Neuronal stem cell (in vitro differentiated cells): Measurements from ENCODE around the gene CELSR3.
A peak's percentile ranks its signal among the peaks of the same experiment; 100 is the strongest.

Experiments
- DNase-seq: peaks from one replicate; pipeline ENCODE4 v3.0.0-alpha.2; 2013; ENCODE audit warnings: low spot score
- H2AFZ ChIP-seq: one replicate; pipeline ENCODE4 v1.6.1; 2013; ENCODE audit warnings: mild to moderate bottlenecking, low read length, inconsistent platforms
- H2AK5ac ChIP-seq: 2 replicates; pipeline ENCODE4 v1.6.1; 2013; ENCODE audit warnings: low read depth, mild to moderate bottlenecking, inconsistent platforms, low read length, moderate library complexity, mixed read lengths
- H2BK120ac ChIP-seq: 2 replicates; pipeline ENCODE4 v1.6.1; 2013; ENCODE audit warnings: low read depth, mild to moderate bottlenecking, inconsistent platforms, low read length, moderate library complexity, mixed read lengths
- H2BK12ac ChIP-seq: one replicate; pipeline ENCODE4 v1.6.1; 2013; ENCODE audit warnings: low read length, inconsistent platforms
- H2BK15ac ChIP-seq: 2 replicates; pipeline ENCODE4 v1.6.1; 2013; ENCODE audit warnings: mild to moderate bottlenecking, low read length, inconsistent platforms, mixed read lengths
- H2BK5ac ChIP-seq: one replicate; pipeline ENCODE4 v1.6.1; 2013; ENCODE audit warnings: inconsistent platforms, mild to moderate bottlenecking, low read length, moderate library complexity
- H3K14ac ChIP-seq: one replicate; pipeline ENCODE4 v1.6.1; 2013; ENCODE audit warnings: low read length, inconsistent platforms
- H3K18ac ChIP-seq: 2 replicates; pipeline ENCODE4 v1.6.1; 2013; ENCODE audit warnings: low read length, inconsistent platforms
- H3K23ac ChIP-seq: 2 replicates; pipeline ENCODE4 v1.6.1; 2013; ENCODE audit warnings: low read depth, mild to moderate bottlenecking, mixed read lengths, low read length, inconsistent platforms; ENCODE audit not compliant: poor library complexity
- H3K27ac ChIP-seq: replicated peaks from 3 replicates; pipeline ENCODE4 v1.5.1; 2013; ENCODE audit warnings: low read length, inconsistent platforms
- H3K27me3 ChIP-seq, 3 experiments: 2 replicates each; pipeline ENCODE4 v1.6.1; 2013; ENCODE audit warnings: low read length in 3 of 3, mild to moderate bottlenecking in 2 of 3, inconsistent platforms in 1 of 3, low read depth in 1 of 3, mixed read lengths in 1 of 3, moderate library complexity in 1 of 3; ENCODE audit not compliant: control insufficient read depth in 3 of 3, insufficient read depth in 3 of 3
- H3K36me3 ChIP-seq, 2 donors: replicated peaks in 1 of 2; 2 replicates each; pipeline ENCODE4 v1.6.1; 2013; ENCODE audit warnings: low read length in 2 of 2; ENCODE audit not compliant: control insufficient read depth in 2 of 2, insufficient read depth in 2 of 2
- H3K4ac ChIP-seq: 2 replicates; pipeline ENCODE4 v1.6.1; 2013; ENCODE audit warnings: inconsistent platforms, mild to moderate bottlenecking, low read length, moderate library complexity
- H3K4me1 ChIP-seq, 2 donors: 1 replicate in 1 of 2; 2 replicates in 1 of 2; pipeline ENCODE4 v1.6.1; 2013; ENCODE audit warnings: low read length in 2 of 2, low read depth in 1 of 2; ENCODE audit not compliant: control insufficient read depth in 2 of 2, insufficient read depth in 1 of 2
- H3K4me2 ChIP-seq: one replicate; pipeline ENCODE4 v1.6.1; 2013; ENCODE audit warnings: mild to moderate bottlenecking, low read length, inconsistent platforms; ENCODE audit not compliant: insufficient read depth, poor library complexity, severe bottlenecking
- H3K4me3 ChIP-seq, 2 donors: 2 replicates each; pipeline ENCODE4 v1.5.1; 2013; ENCODE audit warnings: low read length in 2 of 2, mild to moderate bottlenecking in 2 of 2, inconsistent platforms in 1 of 2, moderate library complexity in 1 of 2
- H3K79me1 ChIP-seq: one replicate; pipeline ENCODE4 v1.6.1; 2013; ENCODE audit warnings: low read depth, mild to moderate bottlenecking, inconsistent platforms, low read length, moderate library complexity
- H3K9ac ChIP-seq: one replicate; pipeline ENCODE4 v1.6.1; 2013; ENCODE audit warnings: mild to moderate bottlenecking, low read depth, low read length, inconsistent platforms; ENCODE audit not compliant: poor library complexity
- H3K9me3 ChIP-seq, 2 donors: replicated peaks in 1 of 2; 2 replicates each; pipeline versions ENCODE3 to v1.6.1; 2013; ENCODE audit warnings: low read length in 2 of 2, mild to moderate bottlenecking in 2 of 2, inconsistent platforms in 1 of 2, low read depth in 1 of 2, mixed read lengths in 1 of 2, moderate library complexity in 1 of 2; ENCODE audit not compliant: control insufficient read depth in 2 of 2, insufficient read depth in 1 of 2
- H4K8ac ChIP-seq: one replicate; pipeline ENCODE4 v1.6.1; 2013; ENCODE audit warnings: low read depth, mild to moderate bottlenecking, inconsistent platforms, low read length, moderate library complexity
- H4K91ac ChIP-seq: one replicate; pipeline ENCODE4 v1.6.1; 2013; ENCODE audit warnings: low read length, low read depth, mild to moderate bottlenecking, inconsistent platforms; ENCODE audit not compliant: poor library complexity
- WGBS, 2 donors: extraction: QIAGEN DNeasy Blood & Tissue Kit; methylation state at CpG; one replicate each; pipeline ENCODE4 v1.1.7; 2013; ENCODE audit warnings: missing lambda C conversion rate in 2 of 2, mixed read lengths in 1 of 2; ENCODE audit not compliant: insufficient read length in 2 of 2, insufficient replicate concordance in 1 of 2; ENCODE audit errors: extremely low coverage in 2 of 2; 5-methylcytosine and 5-hydroxymethylcytosine counted together

Gene CELSR3

DNA sequence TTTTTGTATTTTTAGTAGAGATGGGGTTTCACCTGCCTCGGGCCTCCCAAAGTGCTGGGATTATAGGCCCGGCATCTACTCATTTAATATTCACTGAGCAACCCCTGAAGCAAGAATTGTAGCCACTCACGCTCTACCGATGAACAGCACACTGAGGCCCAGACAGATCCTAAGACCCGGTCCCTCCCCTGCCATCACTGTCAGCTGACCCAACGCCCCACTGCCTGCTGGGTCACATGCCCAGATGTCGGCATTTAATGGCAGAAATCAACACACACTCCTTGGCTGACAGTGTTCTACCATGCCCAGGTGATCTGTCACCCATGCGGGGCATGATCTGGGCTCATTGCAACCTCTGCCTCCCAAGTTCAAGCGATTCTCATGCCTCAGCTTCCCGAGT, 37.9 kb downstream of the CELSR3 start:
- no CpG with 5 or more reads among the region's 10 CpGs for WGBS, 2 donors
- DNase-seq, result no peak
- Histone ChIP-seq H2BK5ac (no peak overlapping the region), H3K4ac (no peak overlapping the region), H3K27me3 (no peaks in the 10 kb centered on the region), H4K91ac (no peak overlapping the region), H4K8ac (no peak overlapping the region), H3K18ac (peak overlapping the region; percentile 13), H3K36me3 (peaks cover 42 to 78% of the 10 kb centered on the region in 2 donors), H3K27ac (no peak overlapping the region), H3K4me2 (no peak overlapping the region), H2AK5ac (no peak overlapping the region), H3K4me1 (peaks cover 0 to 3% of the 10 kb centered on the region in 2 donors), H2BK12ac (no peak overlapping the region), H3K14ac (no peak overlapping the region), H2BK15ac (no peak overlapping the region), H2BK120ac (no peak overlapping the region), H3K79me1 (peaks cover 2% of the 10 kb centered on the region), H3K23ac (peak overlapping the region; percentile 81), H3K9me3 (no peaks in the 10 kb centered on the region), H2AFZ (no peak overlapping the region), H3K4me3 (peak overlapping the region in 1 of 2 donors; percentile 30), H3K9ac (no peak overlapping the region)

- no peak overlapping the region for H2AK5ac ChIP-seq
- no peak overlapping the region for H4K8ac ChIP-seq
- H3K4ac ChIP-seq, result no peak overlapping the region
- H2BK5ac ChIP-seq, result no peak overlapping the region
- H3K4me2 ChIP-seq, result no peak overlapping the region
- WGBS, 2 donors, result no CpG with 5 or more reads among the region's 6 CpGs
- H4K91ac ChIP-seq, result no peak overlapping the region
- no peaks in the 10 kb centered on the region for H3K9me3 ChIP-seq
- no peak overlapping the region for H3K14ac ChIP-seq
- H2BK120ac ChIP-seq, result no peak overlapping the region
- no peaks in the 10 kb centered on the region for H3K27me3 ChIP-seq
- peaks cover 37 to 75% of the 10 kb centered on the region in 2 donors for H3K36me3 ChIP-seq
- no peak overlapping the region for H2BK12ac ChIP-seq
- peaks cover 2% of the 10 kb centered on the region for H3K79me1 ChIP-seq
- H2AFZ ChIP-seq, result no peak overlapping the region
- no peak for DNase-seq
- H3K27ac ChIP-seq, result no peak overlapping the region
- H3K18ac ChIP-seq, result no peak overlapping the region
- peak overlapping the region; percentile 44 for H3K9ac ChIP-seq
- no peak overlapping the region for H3K4me3 ChIP-seq
- H3K4me1 ChIP-seq, result peaks cover 0 to 5% of the 10 kb centered on the region in 2 donors
- no peak overlapping the region for H3K23ac ChIP-seq
- H2BK15ac ChIP-seq, result no peak overlapping the region
Measured at GRCh38 chr3:48623851-48624547, 38.7 kb downstream of the CELSR3 start.

GRCh38 chr3:48621461-48621869, 41.2 kb downstream of the CELSR3 start, which contains the start of gene TMEM89:
TSS of gene TMEM89 (minus strand) at chr3:48621769. CDS start at chr3:48621756, 13 bp downstream.
- no peak for DNase-seq
- Histone ChIP-seq H3K27ac (no peak within 1 kb of the TSS), H2BK120ac (no peak within 1 kb of the TSS), H3K4me1 (peaks cover 0 to 5% of the 10 kb centered on the region in 2 donors), H3K9me3 (peaks cover 8 to 22% of the 10 kb centered on the region in 2 donors), H3K23ac (peak within 1 kb of the TSS; percentile 55), H3K4me2 (no peak within 1 kb of the TSS), H3K36me3 (peaks cover 20 to 56% of the 10 kb centered on the region in 2 donors), H4K8ac (no peak within 1 kb of the TSS), H4K91ac (no peak within 1 kb of the TSS), H3K27me3 (no peaks in the 10 kb centered on the region), H3K9ac (no peak within 1 kb of the TSS), H2BK5ac (no peak within 1 kb of the TSS), H3K79me1 (peaks cover 2% of the 10 kb centered on the region), H3K14ac (peak within 1 kb of the TSS; percentile 82), H2AFZ (no peak within 1 kb of the TSS), H3K4me3 (no peak within 1 kb of the TSS), H2AK5ac (no peak within 1 kb of the TSS), H2BK15ac (no peak within 1 kb of the TSS), H3K18ac (no peak within 1 kb of the TSS), H2BK12ac (peak within 1 kb of the TSS; percentile 58), H3K4ac (no peak within 1 kb of the TSS)
- no CpG with 5 or more reads among the region's 19 CpGs for WGBS, 2 donors

GRCh38 chr3:48619541-48620524, 42.9 kb downstream of the CELSR3 start:
- Histone ChIP-seq H2BK15ac (no peak overlapping the region), H3K79me1 (peaks cover 2% of the 10 kb centered on the region), H4K91ac (no peak overlapping the region), H3K9me3 (peaks cover 8 to 28% of the 10 kb centered on the region in 2 donors), H4K8ac (no peak overlapping the region), H2AFZ (no peak overlapping the region), H3K14ac (no peak overlapping the region), H2BK5ac (no peak overlapping the region), H2AK5ac (peak overlapping the region; percentile 93), H3K4me3 (no peak overlapping the region), H2BK12ac (no peak overlapping the region), H3K27ac (peak overlapping the region; percentile 13), H3K23ac (no peak overlapping the region), H3K9ac (no peak overlapping the region), H2BK120ac (no peak overlapping the region), H3K4ac (no peak overlapping the region), H3K18ac (peak overlapping the region; percentile 89), H3K36me3 (peaks cover 11 to 39% of the 10 kb centered on the region in 2 donors), H3K27me3 (no peaks in the 10 kb centered on the region), H3K4me1 (peaks cover 0 to 5% of the 10 kb centered on the region in 2 donors), H3K4me2 (no peak overlapping the region)
- DNase-seq, result no peak
- WGBS, 2 donors, result no CpG with 5 or more reads among the region's 7 CpGs
